GM10847 (cell line): ENCODE data around the gene TLCD1.

Experiments used
- POLR2A ChIP-seq: IDR thresholded peaks from 2 replicates; pipeline ENCODE4 v1.6.1; 2011; ENCODE audit not compliant: insufficient read length; ENCODE audit errors: extremely low read depth

Gene TLCD1

DNA sequence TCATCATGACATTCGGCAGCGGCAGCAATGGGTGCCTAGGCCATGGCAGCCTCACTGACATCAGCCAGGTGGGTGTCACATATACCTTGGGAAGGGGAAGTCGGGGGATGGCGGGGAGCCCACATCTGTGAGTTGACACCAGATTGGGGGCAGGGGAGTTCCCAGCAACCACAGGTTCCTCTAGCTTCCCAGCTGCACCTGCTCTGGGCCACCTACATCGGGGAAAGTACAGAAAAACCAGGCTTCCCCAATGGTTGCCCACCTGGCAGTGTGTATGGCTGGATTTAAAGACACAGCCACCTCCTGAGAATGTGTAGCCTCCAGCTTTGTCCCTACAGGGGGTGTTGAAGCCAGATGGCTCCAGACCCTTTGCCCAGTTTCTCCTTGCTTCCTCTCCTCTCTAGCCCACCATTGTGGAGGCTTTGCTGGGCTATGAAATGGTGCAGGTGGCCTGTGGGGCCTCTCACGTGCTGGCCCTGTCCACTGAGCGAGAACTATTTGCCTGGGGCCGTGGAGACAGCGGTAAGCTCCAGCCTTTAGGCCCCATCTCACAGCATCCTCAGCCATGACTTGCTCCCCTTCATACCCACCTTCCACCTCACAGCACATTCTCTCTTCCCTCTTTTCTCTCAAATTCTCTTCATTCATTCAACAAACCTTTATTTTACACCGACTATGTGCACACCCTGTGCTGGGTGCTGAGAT, 12.8 kb upstream of the TLCD1 start:
- TF ChIP-seq POLR2A, result peak; percentile 11

DNA sequence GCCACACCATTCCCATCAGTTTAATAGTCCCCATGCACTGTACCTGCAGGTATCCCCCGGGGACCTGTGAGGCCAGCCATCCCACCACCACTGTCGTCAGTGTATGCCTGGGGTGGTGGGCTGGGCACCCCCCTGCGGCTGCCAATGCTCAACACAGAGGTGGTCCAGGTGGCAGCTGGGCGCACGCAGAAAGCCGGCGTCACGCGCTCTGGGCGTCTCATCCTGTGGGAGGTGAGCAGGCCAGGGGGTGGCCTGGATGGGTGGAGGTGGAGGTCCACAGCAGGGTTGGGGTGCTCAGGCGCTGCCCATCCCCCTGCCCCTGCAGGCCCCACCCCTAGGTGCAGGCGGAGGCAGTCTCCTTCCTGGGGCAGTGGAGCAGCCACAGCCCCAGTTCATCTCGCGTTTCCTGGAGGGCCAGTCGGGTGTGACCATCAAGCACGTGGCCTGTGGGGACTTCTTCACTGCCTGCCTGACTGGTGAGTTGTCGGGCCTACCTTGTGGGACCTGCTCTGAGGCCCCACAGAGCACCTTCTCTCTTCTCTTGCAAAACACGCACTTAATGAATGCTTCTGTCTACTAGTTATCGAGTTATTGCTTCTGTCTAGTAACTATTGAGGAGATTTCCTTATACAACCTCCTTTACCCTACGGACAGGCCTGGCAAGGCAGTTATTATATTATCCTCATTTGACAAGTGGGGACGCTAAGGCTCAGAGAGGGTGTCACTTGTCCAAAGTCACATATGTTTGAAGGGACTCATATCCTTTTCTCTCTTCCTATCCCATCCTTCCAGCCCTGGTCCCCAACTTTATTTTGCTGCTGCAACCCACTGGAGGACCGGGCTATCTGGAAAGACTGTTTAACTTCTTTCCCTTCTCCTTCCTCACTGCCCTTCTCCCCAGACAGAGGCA, 12.0 kb upstream of the TLCD1 start:
- peak; percentile 66 for TF ChIP-seq POLR2A

DNA sequence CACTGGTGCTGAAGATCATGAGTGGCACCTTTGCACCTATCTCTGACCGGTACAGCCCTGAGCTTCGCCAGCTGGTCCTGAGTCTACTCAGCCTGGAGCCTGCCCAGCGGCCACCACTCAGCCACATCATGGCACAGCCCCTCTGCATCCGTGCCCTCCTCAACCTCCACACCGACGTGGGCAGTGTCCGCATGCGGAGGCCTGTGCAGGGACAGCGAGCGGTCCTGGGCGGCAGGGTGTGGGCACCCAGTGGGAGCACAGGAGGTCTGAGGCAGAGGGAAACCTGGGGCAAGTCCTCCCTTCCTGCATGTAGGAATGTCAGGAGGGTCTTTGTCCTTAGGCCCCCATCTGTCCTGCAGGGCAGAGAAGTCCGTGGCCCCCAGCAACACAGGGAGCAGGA, 11.3 kb upstream of the TLCD1 start:
- no peak for TF ChIP-seq POLR2A

DNA sequence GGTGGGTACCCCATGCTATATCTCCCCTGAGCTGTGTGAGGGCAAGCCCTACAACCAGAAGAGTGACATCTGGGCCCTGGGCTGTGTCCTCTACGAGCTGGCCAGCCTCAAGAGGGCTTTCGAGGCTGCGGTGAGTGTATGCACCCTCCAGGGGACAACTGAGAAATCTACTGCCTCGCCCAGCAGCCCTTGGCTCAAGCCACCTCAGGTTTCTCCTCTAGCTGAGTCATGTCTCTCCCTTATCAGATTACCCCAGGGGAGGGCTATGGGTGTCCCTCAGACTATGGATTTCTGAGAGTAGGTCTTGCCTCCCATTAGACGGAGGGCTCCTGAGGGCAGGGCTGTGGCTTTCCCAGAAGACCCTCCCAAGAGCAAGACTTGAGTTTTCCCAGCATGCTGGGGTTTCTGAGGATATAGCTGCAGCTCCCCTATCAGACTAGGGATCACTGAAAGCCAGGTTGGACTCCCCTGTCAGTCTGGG, 9.2 kb upstream of the TLCD1 start:
- TF ChIP-seq POLR2A, result no peak

DNA sequence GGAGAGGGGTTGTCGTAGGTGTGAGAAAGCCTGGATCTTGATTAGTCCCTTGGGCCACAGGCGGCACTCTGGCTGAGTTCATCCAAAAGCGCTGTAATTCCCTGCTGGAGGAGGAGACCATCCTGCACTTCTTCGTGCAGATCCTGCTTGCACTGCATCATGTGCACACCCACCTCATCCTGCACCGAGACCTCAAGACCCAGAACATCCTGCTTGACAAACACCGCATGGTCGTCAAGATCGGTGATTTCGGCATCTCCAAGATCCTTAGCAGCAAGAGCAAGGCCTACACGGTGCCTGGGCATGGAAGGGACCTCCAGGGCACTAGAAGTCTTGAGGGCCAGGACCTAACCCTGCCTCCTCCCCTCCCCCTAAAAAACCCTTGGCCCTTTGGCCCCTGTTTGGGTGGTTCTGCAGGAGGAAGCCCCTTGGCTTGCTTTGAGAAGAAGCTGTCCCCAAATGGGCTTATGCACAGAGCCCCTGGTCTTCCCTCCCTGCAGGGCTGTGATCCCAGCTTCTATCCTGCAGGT, 8.7 kb upstream of the TLCD1 start:
- no peak for TF ChIP-seq POLR2A

DNA sequence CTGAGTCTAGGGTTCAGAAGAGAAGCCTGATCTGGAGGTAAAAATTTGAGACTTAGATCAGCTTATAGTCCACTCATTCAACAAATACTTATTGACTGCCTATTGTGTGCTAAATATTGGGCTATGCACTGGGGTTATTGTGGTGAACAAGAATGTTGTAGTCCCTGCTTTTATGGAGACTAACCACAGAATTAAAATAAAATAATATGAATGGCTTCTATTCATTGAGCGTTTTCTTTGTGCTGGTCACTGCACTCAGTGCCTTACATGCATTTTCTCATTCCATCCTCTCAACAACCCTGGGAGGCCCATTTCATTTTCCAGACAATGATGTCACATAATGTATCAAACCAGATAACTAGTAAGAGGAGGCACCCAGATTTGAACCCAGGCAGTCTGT, 7.3 kb upstream of the TLCD1 start:
- no peak for TF ChIP-seq POLR2A

DNA sequence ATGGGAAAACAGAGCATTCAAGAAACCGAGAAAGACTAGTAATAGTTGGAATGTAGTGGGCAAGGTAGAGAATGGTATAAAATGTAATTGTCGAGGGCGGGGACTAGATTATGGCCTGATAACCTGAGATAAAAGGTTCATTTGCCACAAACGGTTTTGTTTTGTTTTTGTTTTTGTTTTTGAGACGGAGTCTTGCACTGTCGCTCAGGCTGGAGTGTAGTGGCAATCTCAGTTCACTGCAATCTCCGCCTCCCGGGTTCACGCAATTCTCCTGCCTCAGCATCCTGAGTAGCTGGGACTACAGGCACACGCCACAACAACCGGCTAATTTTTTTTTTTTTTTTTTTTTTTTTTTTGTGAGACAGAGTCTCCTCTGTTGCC, 3.9 kb upstream of the TLCD1 start:
- TF ChIP-seq POLR2A, result no peak

DNA sequence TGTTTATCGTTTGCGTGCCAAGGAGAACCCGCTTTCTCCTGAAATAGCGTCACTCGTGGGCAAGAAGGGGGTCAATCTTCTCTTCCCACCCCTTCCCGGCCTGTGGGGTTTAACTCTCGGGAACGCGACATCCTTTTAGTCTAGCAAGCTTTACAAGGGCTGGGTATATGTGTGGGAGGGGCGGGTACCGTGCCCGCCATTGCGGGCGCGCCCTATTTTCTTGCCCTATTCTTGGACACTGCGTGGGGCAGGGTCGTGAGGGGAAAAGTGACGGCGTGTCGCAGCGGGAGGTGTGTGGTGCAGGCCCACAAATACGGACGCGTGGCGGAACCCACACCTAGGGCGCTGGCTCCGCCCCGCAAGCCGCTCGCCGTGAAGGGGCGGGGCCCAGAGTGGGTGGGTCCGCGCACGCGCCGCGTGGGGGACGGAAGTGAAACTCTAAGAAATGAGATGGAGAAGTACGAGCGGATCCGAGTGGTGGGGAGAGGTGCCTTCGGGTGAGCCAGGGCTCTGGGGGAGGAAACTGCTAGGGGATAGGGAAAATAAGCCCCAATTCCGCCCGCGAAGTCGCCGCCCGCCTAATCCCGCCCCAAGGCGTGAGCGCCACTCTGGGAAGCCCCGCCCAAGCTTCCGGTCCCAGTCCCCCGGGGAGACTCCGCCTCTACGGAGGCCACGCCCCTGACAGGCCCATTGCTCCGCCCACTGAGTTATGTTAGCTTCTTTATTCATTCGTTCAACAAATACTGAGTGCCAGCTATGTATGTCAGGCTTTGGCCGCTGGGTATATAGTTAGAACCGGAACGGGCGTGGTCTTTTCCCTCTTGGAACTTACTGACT, 2.5 kb upstream of the TLCD1 start, which contains the start of gene NEK8:
Gene NEK8 (plus strand): TSS at position 425 of the 837 bp plus-strand sequence. CDS start 26 bp downstream, at position 451.
- TF ChIP-seq POLR2A, result peak; percentile 63

DNA sequence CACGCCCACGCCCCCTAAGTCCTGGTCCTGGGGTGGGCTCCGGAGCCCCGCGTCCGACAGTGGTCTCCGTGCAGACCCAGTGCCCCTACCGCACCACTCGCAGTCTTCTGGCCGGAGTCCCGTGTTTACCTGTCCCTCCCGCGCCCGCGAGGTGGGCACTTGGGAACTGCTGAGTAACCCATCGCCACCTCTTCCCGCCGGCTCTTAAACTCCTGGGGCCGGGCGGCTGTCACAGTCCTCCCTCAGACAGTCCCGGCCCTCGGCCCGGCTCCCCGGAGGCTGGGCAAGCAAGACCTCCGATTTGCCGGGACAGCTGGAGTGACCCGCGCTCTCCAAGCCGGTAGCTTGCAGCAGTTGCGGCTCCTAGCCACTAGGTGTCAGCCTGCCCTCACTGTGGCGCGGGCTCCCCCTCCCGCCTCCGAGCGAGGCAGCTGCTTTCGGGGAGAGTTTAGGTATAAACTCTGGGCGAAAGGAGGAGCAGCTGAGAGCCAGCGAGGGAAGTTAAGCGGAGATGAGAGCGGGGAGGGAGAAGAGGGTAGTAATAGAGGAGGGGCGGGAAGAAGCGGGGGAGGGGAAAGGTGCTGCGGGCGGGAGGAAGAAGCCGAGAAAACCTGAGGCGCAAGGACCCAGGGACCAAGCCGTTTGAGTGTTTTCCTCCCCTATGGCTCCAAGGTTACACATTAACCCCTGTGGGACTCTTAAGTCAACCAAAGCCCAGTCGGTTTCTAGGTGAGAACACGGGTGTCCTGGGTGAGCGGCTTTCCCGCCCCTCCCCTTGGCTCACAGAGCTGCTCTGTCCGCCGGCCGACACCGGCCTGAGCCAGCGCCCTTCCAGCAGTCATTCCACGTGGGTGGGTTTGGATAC, 826 bp upstream of the TLCD1 start:
- TF ChIP-seq POLR2A, result peak; percentile 48

DNA sequence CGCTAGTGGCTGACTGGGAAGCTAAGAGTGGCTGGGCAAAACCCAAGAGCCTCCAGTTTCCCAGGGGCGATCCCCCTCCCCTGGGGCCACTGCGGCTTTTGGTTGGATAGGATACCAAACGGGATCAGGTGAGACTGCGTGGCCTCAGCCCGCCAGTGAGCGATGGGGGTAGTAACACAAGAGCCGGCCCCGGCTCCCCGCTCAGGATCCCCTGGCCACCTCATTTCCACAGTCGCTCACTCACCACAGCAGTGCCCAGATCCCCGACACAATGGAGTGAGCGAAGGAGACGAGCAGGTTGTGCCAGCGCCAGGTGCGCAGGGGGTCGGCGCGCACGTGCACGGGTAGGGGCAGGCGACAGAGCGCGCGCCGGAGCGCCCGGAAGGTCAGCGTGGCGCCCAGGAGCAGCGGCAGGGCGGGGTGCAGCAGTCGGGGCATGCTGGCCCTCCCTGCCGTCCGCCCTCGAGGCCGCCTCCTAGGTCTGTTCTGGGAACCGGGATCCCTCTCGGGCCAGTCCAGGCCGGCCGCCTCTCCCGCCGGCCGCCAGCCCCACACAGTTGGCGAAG, 290 bp downstream of the TLCD1 start:
- TF ChIP-seq POLR2A, result peak; percentile 24

DNA sequence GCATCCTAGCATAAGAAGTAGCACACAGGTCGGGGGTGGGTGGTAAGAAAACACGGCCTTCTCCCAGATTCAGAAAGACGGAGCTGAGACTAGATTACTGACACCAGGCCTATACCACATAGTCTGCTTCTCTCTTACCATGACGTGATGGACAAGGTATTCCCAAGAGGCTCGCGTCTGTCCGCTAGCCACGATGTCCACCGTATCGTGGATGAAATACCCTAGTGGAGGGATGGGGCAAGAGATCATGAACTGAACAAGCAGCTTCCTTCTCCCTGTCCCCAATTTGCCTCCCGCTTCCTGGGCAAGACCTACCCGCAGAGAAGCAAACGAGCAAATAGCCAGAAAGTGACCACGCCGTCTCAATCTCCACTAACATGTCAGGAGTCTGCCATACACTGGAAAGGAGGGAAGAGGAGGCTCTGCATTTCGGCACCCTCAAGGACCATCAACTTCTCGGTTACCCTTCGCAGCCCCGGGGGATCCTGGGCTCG, 820 bp downstream of the TLCD1 start:
- no peak for TF ChIP-seq POLR2A

DNA sequence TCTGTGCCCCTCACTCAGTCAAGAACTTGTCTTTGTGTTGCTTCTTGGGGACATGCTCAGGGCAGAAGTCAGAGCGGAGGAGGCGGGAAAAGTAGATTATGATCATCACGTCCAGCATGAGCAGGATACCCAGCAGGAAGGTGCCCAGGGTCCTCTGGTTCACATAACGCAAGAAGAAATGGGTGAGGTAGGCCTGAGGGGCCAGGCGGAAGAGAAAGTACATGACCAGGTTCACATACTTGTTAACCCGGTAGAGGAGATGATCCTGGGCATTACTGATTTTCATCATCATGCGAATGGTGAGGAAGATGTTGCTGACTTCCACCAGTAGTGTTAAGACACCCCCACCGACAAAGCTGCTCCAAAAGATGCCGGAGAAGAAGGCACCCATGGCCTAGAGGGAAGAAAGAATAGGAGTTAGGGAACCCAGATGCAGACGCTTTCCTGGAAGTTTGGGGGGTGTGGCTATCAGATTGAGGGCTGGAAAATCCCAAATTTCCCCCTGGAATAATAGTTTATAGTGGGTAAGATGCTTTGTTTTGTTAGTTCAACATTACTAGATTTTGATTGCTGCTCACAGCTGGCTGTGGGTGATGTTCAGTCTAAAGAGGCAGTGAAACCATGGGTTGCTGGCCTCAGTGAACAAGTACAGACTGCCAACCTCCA, 1.4 kb downstream of the TLCD1 start:
- TF ChIP-seq POLR2A, result no peak
